ENCODE data around the gene GGT7.

- TF ChIP-seq CTCF (IDR thresholded peaks at IDR 0.05; ENCODE audit: insufficient read depth, low read depth, low read length): no peak
- no peak for TF ChIP-seq EZH2 (IDR thresholded peaks at IDR 0.05; ENCODE audit: insufficient read depth, low read length)
These were observed 30.5 kb downstream of the GGT7 start for GRCh38 chr20:34842143-34842542.
